Uterus (tissue), 4 donors: ENCODE data around the gene XBP1. TPM values are rescaled to one million over a fixed set of nuclear protein-coding genes. Genes with fewer than 3 reads are reported as not detected.
"Not testable (repeated sequence)": the region's sequence is repeated elsewhere in the genome, so short reads cannot be mapped to it uniquely, and the experiment has no call there.

ENCODE experiments used
- DNase-seq, 2 donors: peaks; one replicate each; pipeline ENCODE4 v3.0.0-alpha.2; 2019 to 2020
- H3K27ac ChIP-seq, 2 donors: fragments of 200-600 bp; sonication (generic); 1 replicate in 1 of 2; 2 replicates in 1 of 2; pipeline ENCODE4 v1.5.1; 2016 to 2018
- H3K27me3 ChIP-seq, 2 donors: fragments of 200-600 bp; sonication (generic); one replicate each; pipeline ENCODE4 v1.5.1; 2018 to 2019; ENCODE audit warnings: control low read depth in 1 of 2
- H3K36me3 ChIP-seq, 2 donors: fragments of 200-600 bp; sonication (generic); one replicate each; pipeline ENCODE4 v1.5.1; 2019; ENCODE audit warnings: control low read depth in 1 of 2
- H3K4me1 ChIP-seq, 2 donors: fragments of 200-600 bp; sonication (generic); one replicate each; pipeline ENCODE4 v1.5.1; 2018 to 2019; ENCODE audit warnings: control low read depth in 1 of 2
- H3K4me3 ChIP-seq, 2 donors: fragments of 200-600 bp; sonication (generic); 1 replicate in 1 of 2; 2 replicates in 1 of 2; pipeline ENCODE4 v1.5.1; 2018 to 2019; ENCODE audit warnings: mild to moderate bottlenecking in 1 of 2
- H3K9me3 ChIP-seq, 2 donors: fragments of 200-600 bp; sonication (generic); one replicate each; pipeline ENCODE4 v1.5.1; 2019; ENCODE audit warnings: control low read depth in 1 of 2
- CTCF ChIP-seq, 4 experiments: fragments of 200-600 bp in 2 of 4; fragments of 450-650 bp in 2 of 4; sonication (generic) in 2 of 4; IDR thresholded peaks; one replicate each; pipeline ENCODE4 v1.5.1; 2016 to 2019; ENCODE audit warnings: antibody characterized with exemption in 4 of 4, mild to moderate bottlenecking in 2 of 4, moderate library complexity in 1 of 4
- POLR2A ChIP-seq, 2 donors: fragments of 450-650 bp; IDR thresholded peaks; one replicate each; pipeline ENCODE4 v1.6.1; 2016; ENCODE audit warnings: antibody characterized with exemption in 2 of 2, mild to moderate bottlenecking in 1 of 2, moderate library complexity in 1 of 2
- intact Hi-C: fragments of 100-400 bp; cut with DNase I; formaldehyde crosslinking; loops from one replicate; pipeline ENCODE4 v1.15.1; 2023; ENCODE audit warnings: low total_unique reads
- total RNA-seq, 4 donors: library from RNA; depleted of rRNA in 3 of 4; stranded (reverse); fragments of >200 nt in 3 of 4; gene quantifications; one replicate each; pipeline versions ENCODE4 v1.1.0 to v1.2.4, GENCODE V29; 2014 to 2023
- donor health status: DM: yes; HTN: yes; CAD: no.

Gene XBP1
- total RNA-seq, 4 donors from 2014 or later, result 64.0 to 231 (median 163) TPM

- H3K27ac ChIP-seq, result peak overlapping the region; percentile 61 to 82
- no peak overlapping the region for H3K4me3 ChIP-seq
- DNase-seq, result no peak
- TF ChIP-seq POLR2A (IDR thresholded peaks at IDR 0.05), result no peak
- TF ChIP-seq CTCF (IDR thresholded peaks at IDR 0.05), result no peak
- intact Hi-C loops, result no loop called here
- peaks cover 0 to 3% of the 10 kb centered on the region in 2 donors for H3K4me1 ChIP-seq
- no peaks in the 10 kb centered on the region for H3K9me3 ChIP-seq
- H3K36me3 ChIP-seq, result no peaks in the 10 kb centered on the region
- no peaks in the 10 kb centered on the region for H3K27me3 ChIP-seq
Measured at GRCh38 chr22:28812516-28812915, 12.1 kb upstream of the XBP1 start.

GRCh38 chr22:28810821-28811491 is 10.6 kb upstream of the XBP1 start:
- H3K27ac ChIP-seq, result peak overlapping the region; percentile 61 to 82
- H3K27me3 ChIP-seq, result no peaks in the 10 kb centered on the region
- intact Hi-C loops, result no loop called here
- H3K4me1 ChIP-seq, result peaks cover 0 to 3% of the 10 kb centered on the region in 2 donors
- DNase-seq, result peak in 1 of 2 donors; percentile 32
- TF ChIP-seq POLR2A (IDR thresholded peaks at IDR 0.05), result no peak
- no peak for TF ChIP-seq CTCF (IDR thresholded peaks at IDR 0.05)
- H3K36me3 ChIP-seq, result no peaks in the 10 kb centered on the region
- no peak overlapping the region for H3K4me3 ChIP-seq
- no peaks in the 10 kb centered on the region for H3K9me3 ChIP-seq

- H3K36me3 ChIP-seq, result no peaks in the 10 kb centered on the region
- no peaks in the 10 kb centered on the region for H3K27me3 ChIP-seq
- TF ChIP-seq POLR2A (IDR thresholded peaks at IDR 0.05) (no peak), CTCF (IDR thresholded peaks at IDR 0.05) (no peak)
- no peak overlapping the region for H3K27ac ChIP-seq
- no peaks in the 10 kb centered on the region for H3K9me3 ChIP-seq
- DNase-seq, result no peak
- no peak overlapping the region for H3K4me3 ChIP-seq
- H3K4me1 ChIP-seq, result peaks cover 0 to 3% of the 10 kb centered on the region in 2 donors
- intact Hi-C loops, result no loop called here
Measured at GRCh38 chr22:28808716-28809355, 8.5 kb upstream of the XBP1 start.

GRCh38 chr22:28805426-28805825 is 5.1 kb upstream of the XBP1 start:
- H3K9me3 ChIP-seq, DNase-seq, H3K36me3 ChIP-seq, H3K27ac ChIP-seq, intact Hi-C loops, H3K4me3 ChIP-seq, H3K27me3 ChIP-seq, H3K4me1 ChIP-seq: not testable (repeated sequence)

GRCh38 chr22:28802595-28803123 is 2.3 kb upstream of the XBP1 start:
- H3K4me1 ChIP-seq, result no peaks in the 10 kb centered on the region
- no peaks in the 10 kb centered on the region for H3K27me3 ChIP-seq
- H3K4me3 ChIP-seq, result peak overlapping the region in 1 of 2 donors; percentile 92
- no peak for TF ChIP-seq POLR2A (IDR thresholded peaks at IDR 0.05)
- peak in 1 of 4 experiments; percentile 5 for TF ChIP-seq CTCF (IDR thresholded peaks at IDR 0.05)
- H3K27ac ChIP-seq, result peak overlapping the region; percentile 100
- DNase-seq, result no peak
- intact Hi-C loops, result no loop called here
- no peaks in the 10 kb centered on the region for H3K36me3 ChIP-seq
- H3K9me3 ChIP-seq, result no peaks in the 10 kb centered on the region
